ENCODE measurements around the gene AGPAT1. TPM values are rescaled to one million over a fixed set of nuclear protein-coding genes. Genes with fewer than 3 reads are reported as not detected.

Gene AGPAT1
- total and polyA plus RNA-seq, 10 of the 15 experiments (the other 5 are each of a cell fraction or from before 2014, with no cell fraction given) = 13.9 to 39.5 (median 24.7) TPM

GRCh38 chr6:32163559-32164258, 12.2 kb downstream of the AGPAT1 start:
- intact Hi-C loops (cut with micrococcal nuclease; ENCODE audit: unreplicated experiment) (no loop called here), in situ Hi-C loops (cut with MboI) (no loop called here)
- Histone ChIP-seq H4K20me1 (ENCODE audit: control insufficient read depth, insufficient read depth) (no peaks in the 10 kb centered on the region; the same call in 1 of the 2 replicates), H3K27me3 (replicated peaks in 1 of 2; ENCODE audit: control insufficient read depth in 2 of 2, insufficient read depth in 2 of 2, low read length in 1 of 2) (no peaks in the 10 kb centered on the region), H3K27ac (ENCODE audit: control insufficient read depth, insufficient read depth) (no peak overlapping the region), H3K4me2 (ENCODE audit: control insufficient read depth, insufficient read depth) (no peak overlapping the region), H2AFZ (ENCODE audit: control insufficient read depth, low read depth, low read length) (no peak overlapping the region), H3K9ac (ENCODE audit: control insufficient read depth, insufficient read depth, low read length) (no peak overlapping the region), H3K9me3 (replicated peaks; ENCODE audit: control insufficient read depth, insufficient read depth, low read length) (no peaks in the 10 kb centered on the region), H3K4me3 (no peak overlapping the region), H3K79me2 (ENCODE audit: control insufficient read depth, insufficient read depth, low read length) (no peaks in the 10 kb centered on the region), H3K4me1 (ENCODE audit: control insufficient read depth, insufficient read depth, low read length) (no peaks in the 10 kb centered on the region), H3K36me3 (ENCODE audit: control insufficient read depth in 2 of 2, insufficient read depth in 2 of 2, low read length in 1 of 2) (peaks cover 0 to 3% of the 10 kb centered on the region in 2 experiments; a peak in 1 of 4 replicates)
- 45% methylated on average over 7 of the region's 7 CpGs for WGBS (ENCODE audit: insufficient coverage, insufficient replicate concordance, low lambda C conversion rate, missing lambda C conversion rate)
- RAD21 ChIA-PET (ENCODE audit: unreplicated experiment) = interaction anchor here (1.1 kb wide), 1 partner anchor 32 kb away, joined by 5 read pairs; no protein-coding TSS in a partner anchor
- SMC1A ChIA-PET (ENCODE audit: uncharacterized antibody, unreplicated experiment) = interaction anchor here (0.8 to 0.9 kb wide), 2 partner anchors 45 to 92 kb away, joined by 3 read pairs; no protein-coding TSS in a partner anchor
- POLR2A ChIA-PET = interaction anchor here (0.9 kb wide), 1 partner anchor 32 kb away, joined by 3 read pairs; no protein-coding TSS in a partner anchor
- FAIRE-seq (no peak), ATAC-seq (no peak), DNase-seq (ENCODE audit: low read depth, low spot score) (no peak)
- CTCF ChIA-PET = interaction anchor here (1.2 kb wide), 1 partner anchor 32 kb away, joined by 4 read pairs; no protein-coding TSS in a partner anchor
- BruUV-seq (replicated peaks) = no TSS peak
- TF ChIP-seq CREM (IDR thresholded peaks at IDR 0.05; ENCODE audit: low read depth) (no peak), ATF7 (IDR thresholded peaks at IDR 0.05; ENCODE audit: low read depth) (no peak), SMARCA5 (IDR thresholded peaks at IDR 0.05) (no peak), RFX5 (IDR thresholded peaks at IDR 0.05; ENCODE audit: low read depth, low read length) (no peak), CBX5 (IDR thresholded peaks at IDR 0.05; ENCODE audit: low read depth) (no peak), NR2C1 (IDR thresholded peaks at IDR 0.05) (no peak), ZNF687 (IDR thresholded peaks at IDR 0.05) (no peak), PRDM15 (CRISPR knock-in tag; IDR thresholded peaks at IDR 0.05) (no peak), ASH2L (IDR thresholded peaks at IDR 0.05; ENCODE audit: borderline replicate concordance, low read depth) (no peak), NFYB (IDR thresholded peaks at IDR 0.05; ENCODE audit: insufficient read depth, low read depth, low read length) (no peak), CHD1 (IDR thresholded peaks at IDR 0.05; ENCODE audit: low read depth, low read length) (no peak), EGR1 (IDR thresholded peaks at IDR 0.05; ENCODE audit: borderline replicate concordance in 1 of 2, low read depth in 2 of 2, low read length in 2 of 2) (no peak), SMC3 (IDR thresholded peaks at IDR 0.05; ENCODE audit: borderline replicate concordance, low read length) (no peak), HSF1 (IDR thresholded peaks at IDR 0.05; ENCODE audit: low read depth, low read length) (no peak), BRCA1 (IDR thresholded peaks at IDR 0.05; ENCODE audit: low read depth, low read length) (no peak)

All from GM12878 (cell line).